Right renal cortex interstitium (tissue), 3 donors: Measurements from ENCODE around the gene CORO2B. TPM values are rescaled to one million over a fixed set of nuclear protein-coding genes. Genes with fewer than 3 reads are reported as not detected.

Experiments used
- DNase-seq, 3 donors: peaks; one replicate each; pipeline ENCODE4 v3.0.0-alpha.2; 2013; ENCODE audit warnings: low read depth in 3 of 3, low spot score in 2 of 3
- polyA plus RNA-seq, 3 donors: library from polyadenylated mRNA; unstranded; fragments of 120-200 nt; gene quantifications; one replicate each; pipeline ENCODE4 v1.2.1, GENCODE V29; 2013; ENCODE audit not compliant: insufficient read length in 3 of 3

CORO2B gene
- polyA plus RNA-seq, 3 donors, result 20.4 to 23.5 (median 23.5) TPM

DNA sequence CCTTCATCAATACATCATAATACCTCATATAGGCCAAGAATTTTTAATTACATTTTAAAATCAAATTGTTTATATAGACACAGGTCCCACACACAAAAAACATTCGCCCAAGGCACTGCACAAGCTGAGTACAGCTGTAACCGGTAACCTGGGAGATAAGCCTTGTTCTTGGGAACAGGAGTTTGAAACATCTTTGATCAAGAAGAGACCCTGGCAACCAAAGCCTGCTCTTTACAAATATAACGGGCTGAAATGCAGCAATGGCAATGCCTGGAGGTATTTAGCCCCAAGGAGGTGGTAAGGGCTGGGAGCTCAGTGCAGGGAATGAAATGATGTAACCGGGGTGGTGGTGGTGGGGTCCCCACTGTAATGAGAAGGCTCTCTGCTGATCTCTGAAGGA is 7.2 kb upstream of the CORO2B start:
- DNase-seq, result no peak

DNA sequence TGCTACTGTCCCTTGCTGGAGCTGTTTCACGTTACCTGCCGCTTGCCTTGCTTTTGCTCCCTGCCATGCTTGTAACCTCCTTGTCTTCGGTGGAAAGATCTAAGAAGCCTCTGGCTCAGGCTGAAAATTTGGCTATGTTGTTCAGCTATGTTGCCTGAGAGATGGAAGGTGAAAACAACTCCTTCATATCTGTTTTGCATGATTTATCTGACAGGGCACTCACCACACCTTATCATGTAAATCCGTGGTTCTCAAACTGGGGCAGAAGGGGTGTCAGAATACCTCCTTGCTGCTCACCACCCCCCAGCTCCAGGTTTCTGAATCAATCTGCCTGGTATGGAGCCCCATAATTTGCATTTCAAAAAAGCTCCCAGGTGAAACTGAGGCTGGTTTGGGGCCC is 6.5 kb upstream of the CORO2B start:
- DNase-seq, result no peak

DNA sequence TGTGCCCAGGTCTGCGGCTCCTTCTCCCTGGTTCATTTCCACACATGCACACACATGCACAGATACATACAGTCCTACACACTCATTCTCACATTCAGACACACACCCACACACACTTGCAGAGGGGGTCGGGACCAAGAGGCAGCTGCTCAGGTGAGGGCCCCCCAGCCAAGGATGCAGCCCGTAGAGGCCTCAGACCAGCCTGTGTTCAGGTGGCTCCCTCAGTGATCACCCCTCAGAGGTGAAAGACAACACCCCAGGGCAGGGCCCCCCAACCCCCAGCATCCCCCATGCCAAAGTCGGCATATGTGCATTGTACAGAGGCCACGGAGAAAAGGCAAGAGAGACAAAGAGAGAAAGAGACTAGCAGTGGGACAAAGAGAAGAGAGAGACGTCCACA is 5.9 kb upstream of the CORO2B start:
- DNase-seq, result no peak

DNA sequence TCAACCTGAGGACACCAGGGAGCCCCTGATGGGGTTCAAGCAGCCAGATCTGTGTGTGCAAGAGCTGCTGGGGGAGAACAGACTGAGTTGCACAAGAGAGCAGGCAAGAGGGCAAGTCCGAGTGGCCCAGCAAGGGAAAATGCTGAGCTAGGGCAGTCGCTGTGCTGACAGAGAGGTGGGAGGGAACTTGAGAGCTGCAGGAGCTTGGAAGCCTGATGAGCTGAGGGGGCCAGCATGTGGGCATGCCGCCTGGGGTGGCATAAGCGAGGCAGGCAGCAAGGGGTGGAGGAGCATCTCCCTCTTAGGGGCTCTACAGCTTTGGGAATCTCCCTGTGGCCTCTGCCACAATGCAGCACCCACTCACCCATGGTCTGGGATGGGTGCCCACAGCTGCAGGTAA is 4.7 kb upstream of the CORO2B start:
- no peak for DNase-seq

DNA sequence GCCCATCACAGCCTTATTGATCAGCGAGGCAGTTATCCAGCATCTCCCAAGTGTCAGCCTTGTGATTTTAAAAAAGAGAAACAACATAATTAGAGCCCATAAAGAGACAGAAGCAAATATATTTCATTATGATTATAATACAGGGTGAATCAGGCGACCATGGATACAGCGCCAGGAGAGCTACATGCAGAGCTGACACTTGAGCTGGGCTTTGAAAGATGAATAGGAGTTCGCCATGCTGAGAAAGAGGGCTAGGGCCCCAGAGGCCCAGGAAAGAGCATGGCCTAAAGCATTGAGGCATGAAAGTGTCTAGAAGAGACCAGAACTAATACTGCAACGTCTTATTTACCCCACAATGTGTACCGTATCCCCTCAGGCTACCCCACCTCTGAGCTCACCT is 4.2 kb upstream of the CORO2B start:
- no peak for DNase-seq

DNA sequence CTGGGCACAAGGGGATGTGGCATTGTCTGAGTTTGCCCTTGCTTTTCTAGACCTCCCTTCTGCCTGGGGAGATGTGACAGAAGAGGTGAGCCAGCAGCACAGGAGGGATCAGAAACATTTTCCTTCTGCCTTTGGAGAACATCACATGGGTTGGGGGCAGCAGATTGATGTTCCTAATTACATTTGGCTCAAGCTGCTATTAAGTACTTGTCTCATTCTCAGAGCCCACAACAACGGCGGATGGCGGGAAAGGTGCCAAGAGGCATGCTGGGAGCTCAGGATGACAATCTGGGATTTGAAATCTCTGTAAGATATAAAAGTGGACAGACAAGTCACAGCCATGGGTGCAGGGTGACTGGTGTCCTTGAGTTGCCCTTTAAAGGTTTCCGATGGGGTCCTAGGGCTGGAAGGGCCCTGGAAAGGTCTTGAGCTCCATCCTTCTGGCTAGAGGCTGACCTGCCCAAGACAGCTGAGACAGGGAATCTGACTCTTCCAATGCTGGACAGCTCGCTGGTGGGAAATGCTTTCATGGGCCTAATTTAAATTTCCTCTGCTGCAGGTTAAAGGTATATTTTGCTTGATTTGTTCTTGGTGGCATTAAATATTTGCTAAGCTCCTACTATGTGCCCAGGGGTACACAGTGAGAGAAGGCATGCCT is 2.4 kb upstream of the CORO2B start:
- no peak for DNase-seq

DNA sequence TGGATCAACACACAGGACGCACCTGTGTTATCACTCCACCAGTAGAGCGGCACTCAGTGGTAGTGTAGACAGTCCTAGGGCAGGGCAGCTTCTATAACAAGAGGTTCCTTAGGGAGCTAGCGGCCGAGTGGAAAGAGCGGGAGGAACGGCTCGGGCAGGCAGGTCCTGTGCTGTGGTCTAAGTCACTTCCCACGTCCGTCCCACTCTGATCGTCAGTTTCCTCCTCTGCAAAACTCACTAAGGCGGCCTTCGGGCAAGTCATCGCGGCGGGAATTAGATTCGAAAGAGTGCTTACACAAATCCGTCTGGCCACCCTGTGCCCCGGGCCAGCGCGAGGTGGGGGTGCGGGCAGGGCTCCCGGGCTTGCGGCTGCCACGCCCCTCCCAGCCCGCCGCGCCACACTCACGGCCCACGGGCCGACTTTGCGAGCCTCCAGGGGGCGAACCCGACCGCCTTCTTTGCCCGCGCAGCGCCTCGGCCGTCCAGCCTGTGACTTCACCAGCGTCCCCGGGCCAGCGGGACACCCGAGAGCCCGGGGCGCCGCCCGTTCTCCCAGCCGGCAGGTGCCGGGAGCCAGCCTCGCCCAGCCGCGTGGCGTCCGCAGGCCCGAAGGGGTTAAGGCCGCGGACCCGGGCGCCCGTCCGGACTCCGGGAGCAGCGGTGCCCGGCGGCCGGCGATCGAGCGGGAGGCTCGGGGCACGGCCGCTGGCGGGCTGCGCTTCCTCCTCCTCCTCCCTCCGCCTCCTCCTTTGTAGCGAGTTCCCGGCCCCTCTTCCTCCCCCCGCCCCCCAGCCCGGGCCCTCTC is 416 bp upstream of the CORO2B start:
- peak in 1 of 3 donors; percentile 33 for DNase-seq

DNA sequence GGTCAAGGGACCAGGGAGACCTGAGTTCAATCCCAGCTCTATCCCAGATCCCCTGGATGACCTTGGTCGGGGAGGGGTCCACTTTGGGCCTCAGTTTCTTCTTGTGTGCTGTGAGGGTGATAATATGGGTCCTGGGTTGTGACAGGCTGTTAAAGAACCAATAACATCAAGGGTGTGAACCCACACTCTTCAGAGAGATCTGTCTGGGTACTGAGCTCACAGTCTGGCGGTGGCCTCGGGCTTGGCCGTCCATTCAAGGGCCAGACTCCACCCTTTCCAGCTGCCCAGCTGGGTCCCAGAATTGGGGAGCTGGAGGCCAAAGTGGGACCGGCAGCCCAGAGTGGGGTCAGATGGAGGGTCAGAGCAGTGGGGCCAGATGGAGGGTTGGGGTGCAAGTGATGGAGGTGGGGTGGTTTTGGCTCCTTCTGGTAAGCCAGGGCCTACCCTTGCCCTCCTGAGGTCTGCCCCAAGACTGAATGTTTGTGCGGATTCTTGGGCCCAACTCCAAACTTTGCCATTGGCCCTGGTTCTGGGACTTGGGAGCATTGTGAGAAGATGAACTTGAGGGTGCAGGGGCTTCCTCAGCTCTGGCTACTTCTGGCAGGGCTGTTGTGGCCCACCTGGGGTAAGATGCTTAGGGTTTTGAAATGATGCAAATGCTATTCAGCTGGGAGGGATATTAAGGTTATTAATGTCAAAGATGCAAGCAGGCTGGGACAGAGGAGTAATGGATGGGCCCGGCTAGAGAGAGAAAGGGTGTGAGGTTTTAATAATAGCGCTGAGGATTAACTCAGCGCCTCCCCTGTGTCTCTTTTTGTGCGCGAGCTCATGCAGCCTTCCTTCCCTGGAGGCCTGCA is 1.5 kb downstream of the CORO2B start:
- no peak for DNase-seq

DNA sequence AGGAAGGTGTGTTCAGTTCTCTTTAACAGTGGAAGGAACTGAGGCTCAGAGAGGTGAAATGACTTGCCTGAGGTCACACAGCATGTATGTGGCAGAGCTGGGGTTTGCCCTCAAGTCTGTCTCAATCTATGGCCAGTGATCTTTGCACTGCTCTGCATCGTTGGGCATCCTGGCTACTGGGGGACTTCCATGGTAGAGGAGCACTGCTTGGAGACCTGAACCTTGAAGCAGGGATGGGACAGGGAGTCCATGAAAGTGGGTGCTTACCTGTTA is 2.0 kb downstream of the CORO2B start:
- DNase-seq, result no peak

DNA sequence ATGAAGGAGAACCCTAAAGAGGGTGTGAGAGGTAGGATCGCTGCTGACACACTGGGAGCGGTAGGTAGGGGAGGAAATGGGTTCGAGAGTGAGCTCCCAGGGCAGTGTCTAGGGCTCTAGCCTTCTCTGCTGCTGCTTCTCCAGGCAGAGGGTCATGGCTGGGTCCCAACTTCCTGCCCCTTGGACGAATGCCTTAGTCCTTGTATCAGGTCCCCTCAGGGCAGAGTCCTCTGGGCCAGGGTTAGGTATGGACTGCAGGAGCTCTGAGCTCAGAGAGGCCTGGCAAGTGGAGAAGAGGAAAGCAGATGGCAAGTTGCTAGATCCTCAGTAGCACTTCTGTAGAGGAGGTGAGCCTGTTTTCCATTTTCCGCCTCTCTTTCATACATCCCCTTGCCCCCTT is 2.9 kb downstream of the CORO2B start:
- no peak for DNase-seq

DNA sequence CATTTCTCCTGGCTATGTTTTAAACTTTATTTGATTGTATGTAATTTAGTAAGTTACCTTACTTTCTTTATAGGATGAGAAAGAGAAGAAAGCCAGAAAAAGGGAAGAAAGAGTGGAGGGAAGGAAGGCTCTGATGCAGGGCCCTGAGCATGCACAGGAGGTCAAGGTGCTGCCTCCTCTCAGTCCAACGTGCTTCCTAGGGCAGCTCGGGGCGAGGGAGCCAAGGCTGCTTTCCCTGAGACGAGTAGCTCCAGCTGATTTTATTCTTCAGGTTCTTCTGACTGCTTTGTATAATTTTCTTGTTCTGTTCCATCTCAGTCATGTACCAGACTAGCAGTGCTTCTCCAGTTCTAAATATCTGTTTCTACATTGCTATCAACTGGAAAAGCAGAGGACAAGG is 3.4 kb downstream of the CORO2B start:
- DNase-seq, result no peak

DNA sequence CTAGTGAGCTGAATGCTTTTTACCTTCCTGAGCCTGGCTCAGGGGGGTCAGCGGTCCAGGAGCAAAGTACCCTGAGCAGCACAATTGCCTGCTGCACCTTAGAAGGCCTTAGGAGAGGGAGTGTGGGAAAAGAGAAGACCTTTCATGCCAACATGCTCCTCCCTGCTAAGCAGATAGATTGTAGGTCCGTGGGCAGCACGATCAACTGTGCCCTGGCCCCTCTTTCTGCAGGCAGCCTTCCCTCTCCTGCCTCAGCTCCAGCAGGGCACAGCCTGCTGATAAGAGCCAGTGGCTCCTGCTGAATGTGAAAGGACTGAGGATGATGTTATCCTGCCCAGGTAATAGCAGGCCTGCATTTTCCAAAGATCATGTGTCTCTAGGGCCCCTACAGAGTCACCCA is 4.1 kb downstream of the CORO2B start:
- no peak for DNase-seq

DNA sequence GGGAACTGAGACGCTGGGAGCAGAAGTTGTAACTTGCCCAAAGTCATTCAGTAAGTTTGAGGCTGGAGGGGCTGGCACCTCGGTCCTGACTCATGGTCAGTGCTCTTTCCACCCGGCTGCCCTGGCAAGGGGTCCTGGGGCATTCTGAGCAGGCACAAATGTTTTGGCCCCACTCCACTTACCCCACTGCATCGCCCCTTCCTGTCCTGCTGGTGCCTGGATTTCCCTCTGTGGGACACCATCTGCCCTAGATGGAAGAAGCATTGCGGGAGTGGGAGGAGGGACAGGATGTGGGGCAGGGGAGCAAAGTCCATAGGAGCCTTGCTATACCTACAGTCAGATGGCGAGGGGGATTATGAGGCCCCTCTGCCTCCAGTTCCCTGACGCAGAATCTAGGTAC is 4.5 kb downstream of the CORO2B start:
- no peak for DNase-seq

DNA sequence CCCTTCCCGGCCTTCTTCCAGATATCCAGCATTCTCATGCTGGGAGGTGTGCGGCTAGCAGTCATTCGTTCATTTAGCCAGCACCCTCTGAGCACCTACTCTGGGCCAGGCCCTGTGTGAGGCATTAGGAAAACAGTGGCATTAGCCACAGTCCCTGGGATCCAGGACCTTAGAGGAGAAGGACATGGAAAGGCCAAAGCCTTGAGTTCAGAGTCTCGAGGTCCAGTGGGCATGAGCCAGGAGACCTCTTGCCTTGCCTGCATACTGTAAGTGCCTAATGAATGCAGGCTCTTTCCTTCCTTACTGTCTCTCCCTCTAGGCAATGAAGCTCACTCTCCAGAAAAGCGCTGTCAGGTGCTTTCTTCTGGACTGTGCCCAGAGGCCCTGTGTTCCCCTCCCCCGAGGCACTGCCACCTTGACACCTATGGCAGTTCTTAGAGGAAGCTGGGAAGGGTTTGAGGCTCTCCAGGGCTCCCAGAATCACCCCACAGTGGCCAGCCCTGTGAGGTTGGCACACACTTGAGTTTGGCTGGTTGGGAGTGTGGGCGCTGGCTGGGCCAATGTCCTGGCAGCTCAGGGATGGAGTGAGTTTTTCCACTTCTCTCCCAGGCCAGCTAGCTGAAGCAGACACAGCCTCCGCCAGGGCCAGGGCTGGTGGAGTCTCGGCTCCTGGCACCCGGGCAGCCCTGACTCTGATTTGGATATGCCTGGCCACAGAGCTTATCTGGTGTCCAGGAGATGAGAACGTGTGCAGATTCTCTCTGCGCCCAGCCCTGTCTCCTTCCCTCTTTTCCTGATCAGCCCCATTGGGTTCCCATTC is 5.4 kb downstream of the CORO2B start:
- no peak for DNase-seq

DNA sequence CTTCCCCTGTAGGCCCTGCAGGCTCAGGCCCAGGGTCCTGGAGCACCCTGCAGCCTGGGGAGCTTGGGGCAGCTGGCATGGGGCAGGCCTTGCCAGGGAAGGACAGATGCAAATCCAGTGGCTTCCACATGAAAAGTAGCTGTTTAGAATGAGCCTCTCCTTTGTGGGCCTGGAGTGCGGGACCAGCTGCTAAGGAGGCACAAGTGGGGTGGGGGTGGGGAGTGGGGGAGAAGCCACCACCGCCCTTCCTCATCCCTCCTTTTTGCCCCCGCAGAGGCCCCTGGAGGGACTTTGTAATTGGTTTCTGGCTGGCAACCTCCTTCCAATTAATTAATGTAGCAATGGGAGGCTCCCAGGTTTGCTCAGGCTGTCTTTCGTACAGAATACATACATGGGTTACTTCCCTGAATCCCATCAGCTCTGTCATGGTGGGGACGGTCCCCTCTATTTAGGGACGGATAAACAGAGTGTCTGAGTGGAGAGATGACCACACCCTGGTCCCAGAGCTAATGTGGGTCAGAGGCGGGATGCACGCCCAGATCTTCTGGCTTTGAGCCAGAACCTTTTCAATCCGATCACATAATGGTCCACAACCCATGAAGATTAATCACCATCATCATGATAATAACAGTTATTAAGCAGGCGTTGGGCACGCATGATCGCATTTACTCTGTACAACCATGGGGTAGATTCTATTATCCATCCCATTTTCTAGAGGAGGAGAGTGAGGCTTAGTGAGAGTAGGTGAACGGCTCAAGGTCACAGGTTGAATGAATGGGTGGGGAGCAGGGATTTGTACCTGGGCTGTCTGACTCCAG is 6.2 kb downstream of the CORO2B start:
- DNase-seq, result no peak

DNA sequence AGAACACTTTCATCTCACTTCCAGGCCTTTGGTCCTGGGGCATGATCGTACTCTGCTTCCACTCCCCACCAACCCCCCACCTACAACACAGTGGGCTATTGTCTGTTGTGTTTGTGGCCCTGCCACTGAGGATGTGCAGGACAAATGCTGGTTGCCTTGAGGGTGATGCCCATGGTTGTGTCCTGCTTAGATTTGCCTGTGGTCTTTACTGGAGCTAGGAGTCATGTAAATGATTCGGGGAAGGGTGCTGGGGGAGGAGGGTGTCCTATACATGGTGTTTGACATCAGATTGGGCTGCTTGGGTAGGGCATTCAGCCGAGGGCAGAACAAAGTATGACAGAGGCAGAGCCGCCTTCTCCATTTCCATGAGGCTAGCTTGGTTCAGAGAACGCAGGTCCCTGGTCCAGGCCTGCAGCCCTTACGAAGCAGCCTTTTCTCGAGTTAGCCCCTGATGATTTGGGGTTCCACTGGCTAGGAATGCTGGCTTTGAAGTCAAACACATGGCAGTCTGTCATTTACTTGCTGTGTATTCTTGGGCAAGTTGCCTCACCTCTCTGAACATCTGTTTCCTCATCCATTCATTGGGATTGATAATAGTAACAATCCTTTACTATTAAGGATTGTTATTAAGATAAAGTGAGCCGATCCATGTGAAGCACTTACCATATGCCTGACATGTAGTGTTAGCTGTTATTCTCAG is 6.9 kb downstream of the CORO2B start:
- DNase-seq, result no peak

DNA sequence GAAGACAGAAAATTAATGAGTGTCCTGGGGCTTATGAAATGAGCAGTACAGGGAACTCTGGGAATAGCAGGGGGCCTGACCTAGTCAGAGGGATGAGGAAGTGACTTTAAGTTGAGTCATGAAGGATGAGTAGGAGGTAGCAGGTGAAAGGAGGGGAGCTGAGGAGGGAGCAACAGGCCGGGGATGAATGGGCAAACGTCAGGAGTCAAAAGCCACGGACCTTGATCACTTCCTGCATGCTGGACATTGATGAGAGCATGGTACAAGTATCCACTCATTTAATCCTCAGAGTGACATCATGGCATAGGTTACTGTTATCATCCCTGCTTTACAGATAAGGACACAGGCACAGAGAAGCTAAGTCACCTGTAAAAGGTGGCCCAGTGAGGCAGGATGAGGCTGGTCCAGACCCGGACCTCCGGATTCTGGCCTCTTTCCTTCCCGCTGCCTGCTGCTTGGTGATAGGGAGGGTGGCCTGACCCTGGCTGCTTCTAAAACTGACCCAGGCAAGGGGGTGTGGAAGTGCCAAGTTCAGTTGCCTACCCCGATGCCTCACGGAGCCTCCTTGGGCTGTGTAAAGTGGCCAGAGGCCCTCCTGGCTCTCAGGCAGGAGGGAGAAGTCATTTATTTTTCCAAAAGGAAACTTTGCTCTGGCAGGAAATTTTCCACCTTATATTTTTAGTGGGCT is 7.6 kb downstream of the CORO2B start:
- DNase-seq, result no peak

DNA sequence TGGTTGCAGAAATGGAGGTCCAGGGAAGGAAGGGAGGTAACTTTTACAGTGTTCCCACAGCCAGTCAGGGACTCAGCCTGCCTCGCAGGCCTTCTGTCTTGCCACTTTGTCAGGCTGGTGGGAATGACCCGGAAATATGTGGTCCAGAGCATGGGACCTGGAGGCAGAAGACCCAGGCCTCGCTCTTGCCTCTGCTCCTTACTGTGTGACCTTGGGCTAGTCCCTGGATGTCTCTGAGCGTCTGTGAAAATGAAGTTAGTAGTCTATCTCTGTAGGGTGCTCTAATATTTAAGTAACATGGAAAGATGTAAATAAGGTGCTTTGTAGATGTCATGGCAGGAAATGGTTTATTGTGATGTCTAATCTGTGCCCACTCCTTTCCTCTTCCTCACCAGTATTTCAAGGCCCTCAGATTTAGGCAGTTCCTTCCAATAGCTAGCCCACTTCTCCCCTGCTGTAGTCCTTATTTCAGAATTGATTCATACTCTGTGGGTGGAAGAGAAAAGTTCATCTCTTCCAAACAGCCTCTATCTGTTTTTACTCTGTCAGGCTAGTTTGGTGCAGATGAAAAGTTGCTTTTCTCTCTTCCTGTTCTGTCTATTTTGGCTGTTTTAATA is 9.1 kb downstream of the CORO2B start:
- DNase-seq, result no peak
